ENCODE measurements around the gene KCTD1. TPM values are rescaled to one million over a fixed set of nuclear protein-coding genes. Genes with fewer than 3 reads are reported as not detected.

KCTD1 gene
- total RNA-seq, 2 donors from 2014 or later, result 13.3 to 13.6 TPM

GRCh38 chr18:26524504-26525351, 23.6 kb downstream of the KCTD1 start:
- H3K9ac ChIP-seq (ENCODE audit: low read depth in 2 of 2, low read length in 2 of 2), result no peak overlapping the region
- H3K9me3 ChIP-seq, result no peaks in the 10 kb centered on the region
- no peaks in the 10 kb centered on the region for H3K36me3 ChIP-seq
- no peak overlapping the region for H3K27ac ChIP-seq
- H3K27me3 ChIP-seq, result no peaks in the 10 kb centered on the region
- intact Hi-C loops (cut with DNase I), result no loop called here
- no peak overlapping the region for H3K4me3 ChIP-seq
- no peak for TF ChIP-seq CTCF (IDR thresholded peaks at IDR 0.05)
- no peaks in the 10 kb centered on the region for H3K4me1 ChIP-seq
- DNase-seq, result no peak

- Histone ChIP-seq H3K27ac (no peak overlapping the region), H3K27me3 (no peaks in the 10 kb centered on the region), H3K4me3 (no peak overlapping the region), H3K9ac (ENCODE audit: low read depth in 2 of 2, low read length in 2 of 2) (no peak overlapping the region), H3K36me3 (no peaks in the 10 kb centered on the region), H3K4me1 (no peaks in the 10 kb centered on the region), H3K9me3 (no peaks in the 10 kb centered on the region)
- DNase-seq, result no peak
- intact Hi-C loops (cut with DNase I), result no loop called here
- no peak for TF ChIP-seq CTCF (IDR thresholded peaks at IDR 0.05)
Observed at GRCh38 chr18:26524002-26524401, 24.4 kb downstream of the KCTD1 start.

DNA sequence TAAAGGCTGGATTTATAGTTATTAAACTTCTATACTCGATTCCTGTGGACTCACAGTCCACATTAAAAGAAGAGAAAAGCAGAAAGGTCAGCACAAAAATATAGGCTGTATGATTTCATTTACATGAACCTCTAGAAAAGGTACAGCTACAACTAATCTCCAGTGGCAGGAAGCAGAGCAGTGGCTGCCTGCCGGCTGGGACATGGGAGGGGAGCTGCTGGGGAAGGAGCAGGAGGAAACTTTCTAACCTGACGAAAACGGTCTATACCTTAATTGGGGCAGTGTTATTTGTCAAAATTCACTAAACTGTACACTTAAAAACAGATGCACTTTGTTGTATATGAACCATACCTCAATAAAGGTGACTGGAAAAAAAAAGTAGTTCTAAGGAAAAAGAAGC, 26.7 kb downstream of the KCTD1 start:
- H3K9me3 ChIP-seq, result no peaks in the 10 kb centered on the region
- no peak overlapping the region for H3K27ac ChIP-seq
- no peaks in the 10 kb centered on the region for H3K36me3 ChIP-seq
- intact Hi-C loops (cut with DNase I), result no loop called here
- DNase-seq, result no peak
- no peak overlapping the region for H3K9ac ChIP-seq (ENCODE audit: low read depth in 2 of 2, low read length in 2 of 2)
- H3K4me1 ChIP-seq, result no peaks in the 10 kb centered on the region
- H3K4me3 ChIP-seq, result no peak overlapping the region
- H3K27me3 ChIP-seq, result no peaks in the 10 kb centered on the region
- TF ChIP-seq CTCF (IDR thresholded peaks at IDR 0.05), result no peak

GRCh38 chr18:26520974-26521373, 27.4 kb downstream of the KCTD1 start:
- Histone ChIP-seq H3K9ac (ENCODE audit: low read depth in 2 of 2, low read length in 2 of 2) (no peak overlapping the region), H3K4me1 (no peaks in the 10 kb centered on the region), H3K36me3 (no peaks in the 10 kb centered on the region), H3K9me3 (no peaks in the 10 kb centered on the region), H3K27me3 (no peaks in the 10 kb centered on the region), H3K4me3 (no peak overlapping the region), H3K27ac (no peak overlapping the region)
- intact Hi-C loops (cut with DNase I), result no loop called here
- no peak for DNase-seq
- TF ChIP-seq CTCF (IDR thresholded peaks at IDR 0.05), result no peak

DNA sequence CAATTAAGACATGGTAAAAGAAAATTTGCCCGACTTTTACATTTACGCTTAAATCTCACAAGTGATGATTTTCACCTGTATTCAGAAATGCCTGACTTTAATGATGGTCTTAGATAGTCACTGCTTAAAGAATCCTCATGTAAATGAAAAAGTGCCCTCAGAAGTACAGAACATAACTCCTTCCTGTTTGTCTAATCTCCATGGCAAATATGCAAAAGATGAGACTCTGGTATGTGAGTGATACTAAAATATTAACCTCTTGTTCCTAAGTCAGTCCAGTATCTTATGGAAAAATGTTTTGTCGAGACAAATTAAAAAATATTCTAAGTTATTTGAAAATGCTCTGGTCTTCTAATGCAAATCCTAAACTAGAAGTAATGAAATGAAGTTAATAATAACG, 29.2 kb downstream of the KCTD1 start:
- TF ChIP-seq CTCF (IDR thresholded peaks at IDR 0.05), result no peak
- no peak for DNase-seq
- Histone ChIP-seq H3K27ac (no peak overlapping the region), H3K9ac (ENCODE audit: low read depth in 2 of 2, low read length in 2 of 2) (no peak overlapping the region), H3K36me3 (no peaks in the 10 kb centered on the region), H3K27me3 (no peaks in the 10 kb centered on the region), H3K4me3 (no peak overlapping the region), H3K9me3 (no peaks in the 10 kb centered on the region), H3K4me1 (no peaks in the 10 kb centered on the region)
- intact Hi-C loops (cut with DNase I), result loop anchor here (10.0 kb wide), 1 partner anchor 56 kb away; no protein-coding TSS in a partner anchor
